ENCODE measurements around the gene SLC39A13.
A peak's percentile ranks its signal among the peaks of the same experiment; 100 is the strongest.

Gene SLC39A13

GRCh38 chr11:47426062-47426956 lies 17.9 kb downstream of the SLC39A13 start, which contains the start of gene PSMC3:
Gene PSMC3 (minus strand): TSS chr11:47426439. CDS start chr11:47426279, 160 bp downstream.
- Histone ChIP-seq H3K27ac (peak within 1 kb of the TSS; percentile 98), H3K4me3 (ENCODE audit: low read depth, low read length) (peak within 1 kb of the TSS; percentile 100), H3K36me3 (peaks cover 45% of the 10 kb centered on the region), H3K27me3 (ENCODE audit: insufficient read depth, low read depth, severe bottlenecking) (no peaks in the 10 kb centered on the region), H3K9me3 (ENCODE audit: severe bottlenecking) (no peaks in the 10 kb centered on the region)
- TF ChIP-seq CTCF (IDR thresholded peaks at IDR 0.05; ENCODE audit: low read depth, low read length) = no peak
- DNase-seq = peak; percentile 98

GRCh38 chr11:47430524-47430923 lies 22.1 kb downstream of the SLC39A13 start:
- no peak for TF ChIP-seq CTCF (IDR thresholded peaks at IDR 0.05; ENCODE audit: low read depth, low read length)
- Histone ChIP-seq H3K9me3 (ENCODE audit: severe bottlenecking) (no peaks in the 10 kb centered on the region), H3K4me3 (ENCODE audit: low read depth, low read length) (no peak overlapping the region), H3K36me3 (peaks cover 6% of the 10 kb centered on the region), H3K27ac (no peak overlapping the region), H3K27me3 (ENCODE audit: insufficient read depth, low read depth, severe bottlenecking) (no peaks in the 10 kb centered on the region)
- no peak for DNase-seq

- H3K36me3 ChIP-seq = no peaks in the 10 kb centered on the region
- no peak for DNase-seq
- H3K27ac ChIP-seq = no peak overlapping the region
- no peaks in the 10 kb centered on the region for H3K9me3 ChIP-seq (ENCODE audit: severe bottlenecking)
- H3K27me3 ChIP-seq (ENCODE audit: insufficient read depth, low read depth, severe bottlenecking) = no peaks in the 10 kb centered on the region
- H3K4me3 ChIP-seq (ENCODE audit: low read depth, low read length) = no peak overlapping the region
- TF ChIP-seq CTCF (IDR thresholded peaks at IDR 0.05; ENCODE audit: low read depth, low read length) = no peak
Measured at GRCh38 chr11:47431356-47432083, 23.1 kb downstream of the SLC39A13 start.

GRCh38 chr11:47433157-47433556 lies 24.8 kb downstream of the SLC39A13 start:
- H3K27me3 ChIP-seq (ENCODE audit: insufficient read depth, low read depth, severe bottlenecking) = no peaks in the 10 kb centered on the region
- no peaks in the 10 kb centered on the region for H3K36me3 ChIP-seq
- no peak overlapping the region for H3K4me3 ChIP-seq (ENCODE audit: low read depth, low read length)
- no peaks in the 10 kb centered on the region for H3K9me3 ChIP-seq (ENCODE audit: severe bottlenecking)
- H3K27ac ChIP-seq = no peak overlapping the region
- DNase-seq = no peak
- TF ChIP-seq CTCF (IDR thresholded peaks at IDR 0.05; ENCODE audit: low read depth, low read length) = no peak

- no peaks in the 10 kb centered on the region for H3K27me3 ChIP-seq (ENCODE audit: insufficient read depth, low read depth, severe bottlenecking)
- no peak for TF ChIP-seq CTCF (IDR thresholded peaks at IDR 0.05; ENCODE audit: low read depth, low read length)
- no peaks in the 10 kb centered on the region for H3K9me3 ChIP-seq (ENCODE audit: severe bottlenecking)
- no peak overlapping the region for H3K27ac ChIP-seq
- H3K4me3 ChIP-seq (ENCODE audit: low read depth, low read length) = no peak overlapping the region
- no peak for DNase-seq
- H3K36me3 ChIP-seq = no peaks in the 10 kb centered on the region
Measured at GRCh38 chr11:47434011-47434786, 25.8 kb downstream of the SLC39A13 start.
